OCI-LY7 (cell line): ENCODE data around the gene FHIT.

ENCODE experiments used
- CTCF ChIP-seq: fragments of 200-600 bp; sonication (generic); conservative IDR thresholded peaks from 2 replicates; pipeline ENCODE4 v1.5.1; 2014; ENCODE audit warnings: mild to moderate bottlenecking, antibody characterized with exemption, low read length, moderate library complexity, mixed read lengths
- EZH2phosphoT487 ChIP-seq: fragments of 200-600 bp; sonication (generic); IDR thresholded peaks from 2 replicates; pipeline ENCODE4 v1.6.1; 2018; ENCODE audit warnings: low read depth, borderline replicate concordance, mild to moderate bottlenecking, mixed run types, antibody characterized with exemption, low read length, moderate library complexity, mixed read lengths

GRCh38 chr3:61300006-61300380 is 48.7 kb upstream of the FHIT start:
- no peak for TF ChIP-seq CTCF
- TF ChIP-seq EZH2phosphoT487 = no peak
